Stimulated activated CD4-positive, alpha-beta T cell treated with anti-CD3 and anti-CD28 coated beads, Interleukin-4, amount 100 ng/mL, for 1 hour (primary cell): ENCODE measurements around the gene PDE8B.

Experiments
- DNase-seq: peaks from one replicate; pipeline ENCODE4 v3.0.0-alpha.2; 2020

The PDE8B gene

DNA sequence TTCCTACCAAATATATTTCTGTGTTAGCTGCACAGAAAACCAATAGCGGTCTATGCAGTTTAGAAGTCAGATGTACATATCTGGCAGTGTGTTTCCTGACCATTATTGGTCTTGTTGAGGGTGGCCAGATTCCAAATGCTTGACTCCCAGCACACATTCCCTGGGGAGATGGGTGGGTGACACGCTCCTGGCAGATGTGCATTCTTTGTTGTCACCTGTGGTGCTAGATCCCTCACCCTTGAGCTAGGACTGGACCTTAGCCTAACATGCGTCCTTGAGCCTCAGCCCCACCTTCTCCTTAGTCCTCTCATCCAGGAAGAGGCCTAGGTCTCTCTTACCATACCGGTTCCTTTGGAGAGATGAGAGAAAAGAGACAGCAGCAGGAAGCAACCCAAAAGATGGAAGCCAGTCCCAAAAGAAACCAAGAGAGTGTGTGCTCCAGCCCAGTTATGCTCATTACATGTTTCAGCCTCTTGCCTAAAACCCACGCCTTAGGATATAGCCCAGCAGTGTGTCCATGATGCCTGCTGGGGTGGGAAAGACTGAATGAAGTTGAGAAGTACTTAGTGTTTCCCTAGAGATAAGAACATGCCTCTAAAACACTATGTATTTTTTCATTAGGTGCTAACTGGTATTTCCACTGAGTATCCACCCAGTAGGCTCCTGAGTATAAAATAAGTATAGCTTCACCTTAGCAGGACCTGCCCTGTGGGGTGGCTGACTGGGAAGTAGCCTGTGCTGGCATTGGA, 116.7 kb downstream of the PDE8B start:
- DNase-seq, result no peak

DNA sequence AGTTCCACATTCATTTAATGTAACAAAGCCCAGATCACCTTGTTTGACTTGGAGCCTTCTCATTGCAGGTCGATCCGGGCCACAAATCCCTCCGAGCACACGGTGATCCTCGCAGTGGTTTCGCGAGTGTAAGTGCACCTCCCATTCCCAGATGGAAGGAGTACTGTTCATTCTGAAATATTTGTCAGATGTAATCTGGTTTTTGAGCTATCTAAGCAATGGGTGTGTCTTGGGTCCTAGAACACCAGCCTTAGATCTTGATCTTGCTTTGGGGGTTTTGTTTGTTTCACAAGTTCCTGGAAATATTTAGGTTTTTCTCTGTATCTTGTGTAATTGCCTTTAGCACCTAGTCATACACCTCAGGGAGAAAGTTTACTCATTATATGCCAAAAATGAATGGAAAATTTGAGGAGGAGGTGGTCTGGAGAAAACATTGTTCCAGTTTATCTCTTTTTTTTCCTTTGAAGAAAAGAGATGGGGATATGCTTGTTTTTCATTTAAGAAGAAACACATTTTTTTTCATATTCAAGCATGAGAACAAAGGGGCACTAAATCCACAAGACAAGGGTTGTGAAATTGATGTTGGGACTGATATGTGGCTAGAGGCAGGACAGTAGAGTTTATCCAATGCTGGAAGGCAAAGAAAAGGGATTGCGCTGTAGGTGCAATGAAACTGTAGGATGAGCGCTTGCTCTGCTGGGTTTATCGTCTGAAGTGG, 118.6 kb downstream of the PDE8B start:
- no peak for DNase-seq

DNA sequence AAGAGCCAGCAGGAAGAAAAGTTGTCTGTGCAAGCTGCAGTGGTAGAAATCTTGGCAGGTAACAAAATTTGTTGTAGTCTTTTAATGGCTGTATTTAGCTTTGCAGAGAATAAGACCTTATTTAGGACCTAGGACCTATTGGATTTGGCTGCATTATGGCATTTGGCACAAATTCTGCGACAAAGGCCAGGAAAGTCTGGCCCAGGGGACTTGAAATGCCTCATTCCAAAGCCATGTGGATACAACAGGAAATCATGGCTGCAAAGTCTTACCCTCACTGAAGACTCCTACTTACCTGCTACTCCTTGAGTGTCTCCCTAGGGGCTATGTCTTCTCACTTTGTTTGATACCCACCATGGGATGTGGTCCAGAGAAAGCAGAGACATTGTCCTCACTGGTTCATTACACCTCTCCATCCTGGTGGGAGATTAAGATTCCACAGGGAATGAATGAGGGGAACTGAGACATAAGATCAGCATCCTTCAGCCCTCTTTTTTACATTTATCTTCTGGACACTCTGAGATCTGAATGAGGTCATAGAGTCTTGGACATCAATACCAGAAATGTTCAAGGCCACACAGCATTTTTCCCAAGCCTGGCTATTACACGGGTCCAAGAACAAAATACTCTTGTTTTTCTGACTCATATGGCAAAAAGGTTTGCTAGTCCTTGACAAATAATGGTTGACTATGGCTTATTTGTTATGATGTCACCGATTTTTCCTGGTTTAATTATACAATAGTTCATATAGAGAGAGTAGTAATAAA, 119.4 kb downstream of the PDE8B start:
- no peak for DNase-seq

DNA sequence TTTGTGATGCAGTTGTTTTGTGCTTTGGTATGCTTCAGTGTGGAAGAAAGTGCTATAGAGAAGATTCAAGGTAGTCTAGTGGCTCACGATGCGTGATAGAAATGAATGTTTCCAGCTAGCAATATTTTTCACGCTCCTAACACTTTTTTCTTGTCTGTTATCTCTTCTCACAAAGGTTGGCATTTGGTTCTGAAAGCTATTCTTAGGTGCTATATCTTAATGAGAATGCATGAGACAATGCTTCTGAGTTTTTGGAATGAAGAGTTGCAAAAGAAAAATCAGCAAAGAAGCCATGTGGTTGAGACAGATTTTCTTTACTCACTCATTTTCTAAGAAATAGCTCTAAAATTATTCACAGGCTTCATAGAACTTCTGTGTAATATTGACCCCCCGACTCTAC, 122.6 kb downstream of the PDE8B start:
- DNase-seq, result no peak

DNA sequence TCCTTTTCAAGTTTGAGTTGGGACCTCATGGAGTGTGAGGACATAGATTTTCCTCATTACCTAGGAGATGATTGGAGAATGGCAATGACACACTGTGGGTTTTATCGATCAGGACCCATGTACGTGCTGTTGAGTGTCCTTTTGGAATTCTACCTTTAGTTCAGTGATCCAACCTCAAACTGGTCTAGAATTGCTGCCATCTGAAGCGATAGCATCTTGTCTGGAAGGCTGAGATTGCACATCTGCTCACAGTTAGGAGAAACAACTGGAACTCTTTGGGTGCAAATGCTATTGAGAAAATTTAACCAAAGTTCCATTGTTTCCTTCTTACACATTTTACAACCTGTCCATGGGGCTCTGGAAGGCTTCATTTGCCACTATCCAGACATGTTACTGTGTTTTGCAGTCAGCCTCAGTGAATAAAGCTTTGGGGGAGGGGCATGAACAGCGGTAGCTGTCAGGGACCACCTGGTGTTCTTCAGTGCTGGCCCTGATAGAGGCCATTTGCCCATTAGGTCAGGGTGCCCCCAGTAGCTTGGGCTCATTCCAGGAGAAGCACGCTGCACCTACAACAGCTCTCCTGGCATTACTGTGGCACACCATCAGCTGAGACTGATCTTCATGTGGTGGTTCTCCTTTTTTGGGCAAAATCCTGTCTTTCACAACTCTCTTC, 123.1 kb downstream of the PDE8B start:
- DNase-seq, result no peak

DNA sequence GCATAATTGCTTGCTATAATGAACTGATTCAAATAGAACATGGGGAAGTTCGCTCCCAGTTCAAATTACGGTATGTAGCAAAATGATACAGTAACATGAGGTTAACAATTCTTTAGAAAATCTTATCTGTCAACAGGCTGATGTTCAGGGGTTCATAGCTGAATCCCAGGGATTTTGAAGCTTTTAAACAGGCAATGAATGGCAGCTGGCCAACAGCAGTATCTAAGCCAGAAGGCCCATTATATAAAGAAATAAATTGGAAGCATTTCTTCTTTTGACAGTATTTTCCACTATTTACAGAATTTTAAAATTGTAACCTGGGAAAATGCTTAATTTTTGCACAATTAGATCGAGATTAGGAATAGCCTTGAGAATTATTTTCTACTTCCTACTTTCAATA, 126.8 kb downstream of the PDE8B start:
- DNase-seq, result no peak

DNA sequence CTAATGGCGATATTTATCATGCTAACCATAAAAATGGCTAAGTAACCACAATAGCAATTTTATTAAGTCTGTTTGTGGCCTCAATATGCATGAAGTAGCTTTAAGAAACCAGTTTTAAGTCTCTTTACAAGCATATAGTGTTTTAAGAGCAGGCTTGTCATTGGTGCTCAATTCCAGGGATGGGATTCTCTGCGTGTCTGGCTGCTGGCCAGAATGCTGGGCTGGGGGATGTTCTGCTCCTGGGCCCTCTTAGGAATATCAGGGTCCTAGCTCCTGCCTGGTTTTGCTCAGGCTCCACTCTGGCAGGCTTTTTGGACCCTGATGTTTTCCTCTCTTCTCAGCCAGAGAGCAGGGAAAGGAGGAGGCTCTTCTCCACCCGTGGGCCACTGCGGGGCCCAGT, 127.2 kb downstream of the PDE8B start:
- no peak for DNase-seq

DNA sequence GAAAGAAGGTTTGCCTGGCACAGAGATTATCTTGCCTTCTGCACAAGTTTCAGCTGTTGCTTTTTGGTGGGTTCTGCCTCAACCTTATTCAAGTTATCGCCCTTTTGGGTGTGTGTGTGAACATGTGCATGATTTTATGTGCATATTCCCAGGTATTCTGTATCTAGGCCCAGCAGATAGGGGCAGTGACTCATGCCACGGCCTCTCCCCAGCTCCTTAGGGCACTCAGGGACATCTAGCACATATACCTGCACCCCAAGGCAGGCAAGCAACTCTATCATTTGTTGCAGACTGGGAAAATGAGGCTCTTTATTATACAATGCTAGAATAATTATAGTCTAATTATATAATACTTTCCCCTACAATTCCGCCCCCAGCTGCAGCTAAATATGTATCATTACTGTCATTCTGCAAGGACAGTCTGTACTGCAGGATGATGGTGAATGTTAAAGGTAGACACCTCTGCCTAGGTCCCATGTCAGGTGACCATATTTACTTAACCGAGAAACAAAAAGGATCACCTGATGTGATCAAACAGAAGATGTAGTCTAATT, 128.9 kb downstream of the PDE8B start:
- DNase-seq, result no peak

DNA sequence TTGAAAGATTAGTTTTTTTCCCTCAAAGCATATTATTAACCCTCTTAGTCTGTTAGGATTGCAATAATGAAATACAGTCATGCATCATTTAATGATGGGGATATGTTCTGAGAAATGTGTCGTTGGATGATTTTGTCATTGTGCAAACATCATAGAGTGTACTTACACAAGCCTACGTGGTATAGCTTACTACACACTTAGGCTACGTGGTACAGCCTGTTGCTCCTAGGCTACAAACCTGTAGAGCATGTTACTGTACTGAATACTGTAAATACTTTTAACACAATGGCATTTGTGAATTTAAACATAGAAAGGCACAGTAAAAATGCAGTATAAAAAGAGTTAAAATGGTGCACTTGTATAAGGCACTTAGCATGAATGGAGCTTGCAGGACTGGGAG, 132.7 kb downstream of the PDE8B start:
- DNase-seq, result no peak

DNA sequence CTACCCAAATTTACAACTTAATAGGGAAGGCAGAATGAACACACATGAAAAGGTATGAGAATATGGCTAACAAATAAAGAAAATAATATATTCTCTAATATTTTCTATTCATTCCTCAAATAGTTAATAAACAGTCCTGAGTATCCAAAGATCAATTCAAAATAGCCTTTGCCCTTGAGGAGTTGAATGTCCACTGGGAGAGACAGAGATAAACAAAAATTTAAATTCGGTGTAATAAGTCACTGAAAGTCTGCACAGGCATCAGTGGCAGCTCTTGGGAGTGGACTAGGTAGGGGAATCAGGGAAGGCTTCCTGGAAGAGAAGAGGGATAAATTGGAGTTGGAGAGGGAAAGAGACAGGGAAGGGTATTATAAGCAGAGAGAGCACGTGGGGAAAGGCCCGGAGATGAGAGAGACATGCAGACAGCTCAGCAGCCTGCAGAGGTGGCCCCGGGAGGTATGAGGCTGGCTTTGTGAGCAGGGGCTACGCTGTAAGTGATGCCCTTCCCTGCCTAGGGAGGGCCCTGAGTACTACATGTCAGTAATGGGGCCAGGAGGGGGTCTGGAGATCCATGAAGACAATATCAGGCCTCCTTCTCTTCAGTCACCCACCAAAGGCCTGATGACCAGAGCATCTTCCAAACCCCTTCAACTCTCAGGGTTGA, 137.1 kb downstream of the PDE8B start:
- no peak for DNase-seq

DNA sequence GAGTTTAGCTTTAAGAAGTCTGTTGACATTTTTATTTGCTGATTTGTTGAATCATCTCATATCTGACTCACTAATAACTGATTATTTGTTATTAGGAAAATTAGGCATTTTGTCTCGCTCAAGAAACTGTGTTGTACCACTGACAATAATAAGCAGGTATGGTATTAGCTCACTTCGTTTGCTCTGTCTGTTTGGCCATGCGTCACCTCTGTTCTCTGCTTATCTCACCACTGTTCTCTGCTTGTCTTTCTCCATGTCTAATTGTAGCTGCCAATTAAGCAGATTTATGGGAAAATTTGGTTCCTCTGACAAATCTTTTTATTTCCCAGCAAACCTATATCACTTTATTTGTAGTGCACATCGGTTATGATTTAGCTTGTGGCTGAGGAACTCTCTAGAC, 142.8 kb downstream of the PDE8B start:
- no peak for DNase-seq

DNA sequence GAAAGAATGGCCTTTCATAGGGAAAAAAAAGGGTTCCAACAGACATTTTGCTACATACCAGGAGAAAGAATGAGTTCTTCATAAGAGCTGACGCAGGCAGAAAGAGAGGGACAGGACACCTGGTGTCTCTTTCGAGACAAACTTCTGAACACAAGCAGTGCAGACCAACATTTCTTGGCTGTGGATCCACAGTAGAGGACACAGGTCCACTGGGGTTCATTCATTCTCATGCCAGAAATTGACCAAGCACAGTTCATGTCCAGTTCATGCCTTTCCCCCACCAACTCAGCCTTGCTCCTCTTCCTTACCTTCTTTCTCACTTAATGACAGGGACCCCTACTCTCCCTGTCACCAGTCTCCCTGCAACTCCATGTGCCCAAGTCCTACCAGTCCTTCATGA, 144.0 kb downstream of the PDE8B start:
- no peak for DNase-seq

DNA sequence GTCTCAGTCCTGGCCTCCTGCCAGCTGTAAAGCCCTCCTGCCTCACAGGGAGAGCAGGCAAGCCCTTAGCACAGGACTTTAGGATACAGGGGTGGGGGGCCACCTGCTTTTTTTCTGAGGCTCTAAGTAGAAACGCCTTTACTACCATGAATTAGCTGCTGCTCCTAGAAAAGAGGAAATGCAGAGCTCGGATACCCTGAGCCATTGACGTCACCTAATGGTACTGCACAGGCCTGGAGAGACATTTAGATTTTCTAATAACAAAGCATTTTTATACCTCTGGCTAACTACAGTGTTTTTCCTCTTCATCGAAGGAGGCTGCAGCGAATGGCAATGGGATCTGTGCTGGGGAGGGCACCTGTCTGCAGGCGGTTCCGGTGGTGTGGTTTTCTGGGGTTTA, 144.6 kb downstream of the PDE8B start:
- no peak for DNase-seq

DNA sequence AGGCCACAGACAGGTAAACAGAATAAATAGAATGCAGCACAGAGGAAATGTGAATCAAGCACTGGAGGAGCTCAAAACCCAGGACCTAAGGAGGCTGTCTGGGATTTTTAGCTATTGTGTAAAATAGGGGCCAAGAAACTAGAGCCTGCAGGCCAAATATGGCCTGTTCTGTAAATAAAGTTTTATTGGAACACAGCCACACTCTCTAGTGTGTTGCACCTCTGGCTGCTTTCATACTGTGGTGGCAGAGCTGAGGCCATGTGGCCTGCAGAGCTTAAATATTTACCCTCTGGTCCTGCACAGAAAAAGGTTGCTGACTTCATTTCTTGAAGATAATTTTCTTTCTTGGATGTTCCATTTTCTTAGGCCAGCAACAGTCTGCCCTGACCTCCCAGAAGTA, 145.3 kb downstream of the PDE8B start:
- no peak for DNase-seq

DNA sequence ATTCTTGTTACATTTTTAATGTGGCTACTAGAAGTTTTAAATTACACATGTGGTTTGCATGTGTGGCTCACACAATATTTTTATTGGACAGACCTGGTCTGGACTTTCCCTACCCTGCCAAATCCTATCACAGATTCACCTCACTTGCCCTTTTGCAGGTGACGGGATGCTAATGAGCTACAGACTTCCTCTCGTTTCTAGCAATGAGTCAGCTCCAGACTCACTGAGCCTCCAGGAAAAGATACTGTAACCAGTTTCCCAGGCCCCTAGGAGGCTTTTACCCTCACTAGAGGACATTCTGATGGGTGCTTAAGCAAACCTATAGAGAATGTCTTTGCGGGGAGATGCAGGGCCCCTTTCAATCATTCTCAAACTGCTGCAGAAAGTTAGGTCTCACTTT, 146.3 kb downstream of the PDE8B start:
- DNase-seq, result no peak

DNA sequence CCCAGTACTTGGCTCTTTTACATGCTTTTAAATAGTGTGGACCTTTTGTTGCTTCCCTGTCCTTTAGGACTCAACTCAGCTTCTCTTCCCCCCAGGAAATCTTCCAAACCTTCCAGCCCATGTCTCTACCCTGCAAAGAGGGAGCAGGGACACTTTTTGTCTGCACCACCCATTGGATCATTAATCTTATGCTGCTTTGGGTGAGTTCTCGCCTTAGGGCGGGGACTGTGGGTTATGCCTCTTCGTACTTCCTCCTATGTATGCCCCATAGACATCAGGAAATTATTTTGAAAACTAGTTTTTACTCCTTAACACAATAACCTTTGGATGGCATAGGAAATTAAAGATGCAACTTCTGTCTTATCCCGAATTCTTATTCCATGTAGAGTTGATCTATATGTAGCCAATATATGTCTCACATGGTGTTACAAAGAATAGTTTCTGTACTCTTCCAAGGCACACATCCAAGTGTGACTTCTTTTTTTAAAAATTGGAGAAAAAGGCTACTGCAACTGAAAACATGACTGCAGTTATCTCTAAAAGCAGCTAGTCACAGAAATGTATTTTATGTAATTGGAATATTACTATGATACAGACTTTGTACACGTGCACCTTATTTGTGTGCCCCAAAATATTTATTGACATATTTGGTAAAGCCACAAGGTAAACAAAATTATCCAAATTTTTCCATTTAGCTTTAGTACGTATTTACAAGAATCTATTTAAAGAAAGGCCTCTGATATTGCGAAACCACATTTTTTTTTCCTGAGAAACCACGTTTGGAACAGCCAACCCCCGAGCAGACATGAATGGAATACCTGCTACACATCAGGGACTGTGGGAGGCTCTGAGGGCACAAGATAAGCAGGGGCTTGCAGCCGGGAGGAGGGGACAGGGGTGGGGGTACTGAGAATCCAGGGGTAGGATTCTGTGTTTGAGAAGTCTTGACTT, 148.1 kb downstream of the PDE8B start:
- no peak for DNase-seq

DNA sequence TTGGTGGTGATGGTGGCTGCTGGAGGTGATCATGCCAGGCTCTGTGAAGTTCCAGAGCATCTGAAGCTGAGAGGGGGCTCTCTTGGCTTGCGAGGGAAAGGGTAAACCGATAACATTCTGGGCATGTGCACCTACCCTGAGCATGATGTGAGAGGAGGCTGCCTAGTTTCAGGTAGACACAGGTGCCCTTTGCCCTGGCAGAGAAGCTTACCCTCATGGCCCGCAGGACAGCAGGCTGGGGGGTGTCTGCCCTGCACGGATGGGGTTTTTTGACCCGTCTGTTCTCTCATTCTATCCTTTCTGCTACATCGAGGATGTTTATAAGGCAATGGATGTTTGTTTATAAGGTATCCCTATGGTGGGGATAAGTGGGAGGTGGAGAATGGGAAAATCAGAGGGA, 148.8 kb downstream of the PDE8B start:
- no peak for DNase-seq

DNA sequence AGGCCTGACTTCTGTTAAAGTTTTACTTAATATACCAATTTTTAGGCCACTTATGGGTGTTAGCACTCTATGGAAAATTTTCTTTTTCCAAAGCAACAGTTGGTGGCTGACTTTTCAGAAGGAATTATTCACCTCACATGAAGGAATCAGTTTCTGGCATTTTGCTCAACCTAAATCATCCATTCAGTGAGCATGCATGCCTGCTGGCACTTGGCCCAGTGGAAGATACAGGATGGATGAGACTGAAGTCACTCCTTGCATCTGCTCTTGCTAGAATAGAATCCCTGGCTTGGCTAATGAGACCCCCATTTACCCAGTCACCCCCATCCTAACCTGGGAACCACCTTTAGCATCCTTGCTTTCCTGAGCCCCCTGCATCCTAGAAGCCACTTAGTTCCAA, 149.9 kb downstream of the PDE8B start:
- no peak for DNase-seq

DNA sequence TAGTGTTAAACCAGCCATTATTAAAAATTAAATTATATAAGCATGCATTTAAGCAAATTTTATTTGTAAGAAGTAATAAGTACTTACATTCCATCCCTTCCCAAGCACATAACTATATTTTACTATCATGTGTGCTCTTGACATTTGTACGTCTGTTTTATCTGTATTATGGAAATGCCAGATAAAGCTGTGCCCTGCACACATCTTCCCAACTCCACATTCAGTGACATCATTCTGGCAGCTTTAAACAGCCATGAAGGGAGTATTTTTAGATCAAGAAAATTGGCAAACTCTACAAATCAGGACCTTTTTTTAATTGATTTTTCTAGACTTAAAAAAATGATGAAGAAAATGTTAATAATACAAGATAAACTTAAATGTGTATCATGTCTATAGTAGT, 150.5 kb downstream of the PDE8B start:
- DNase-seq, result no peak

DNA sequence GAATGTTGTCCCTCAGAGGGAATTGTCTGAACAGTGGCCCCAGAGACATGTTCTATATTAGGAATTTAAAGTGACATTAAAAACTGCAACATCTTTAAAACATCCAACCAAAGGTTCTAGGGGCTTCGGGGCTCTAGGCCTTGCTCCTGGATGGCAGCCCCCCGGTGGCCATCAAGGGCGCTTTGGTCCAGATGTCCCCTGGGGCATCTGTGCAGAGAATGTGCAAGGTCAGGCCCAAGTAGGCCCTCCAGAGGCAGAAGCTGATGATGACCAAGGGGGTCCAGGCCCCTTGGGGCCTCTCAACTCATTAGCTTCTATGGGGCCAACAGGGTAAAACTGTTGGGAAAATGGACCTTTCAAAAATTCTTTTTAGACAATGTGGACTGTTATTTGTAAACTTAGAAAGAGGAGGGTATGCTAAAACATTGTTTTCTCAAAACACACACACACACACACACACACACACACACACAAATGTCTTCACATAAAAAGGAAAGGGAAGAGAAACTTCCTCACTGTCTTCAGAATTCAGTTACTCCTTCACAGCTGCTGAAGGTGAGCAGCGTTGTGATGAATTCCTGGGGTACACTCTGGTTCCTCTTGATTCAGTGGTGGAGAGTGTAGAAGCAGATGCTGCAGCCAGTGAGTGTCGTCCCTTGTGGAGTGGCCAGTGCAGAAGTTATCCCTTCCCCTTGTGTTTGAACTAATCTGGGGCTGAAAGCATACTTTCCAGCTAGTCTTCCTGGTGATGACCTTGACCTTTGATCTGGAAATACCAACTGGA, 156.4 kb downstream of the PDE8B start:
- DNase-seq, result no peak

DNA sequence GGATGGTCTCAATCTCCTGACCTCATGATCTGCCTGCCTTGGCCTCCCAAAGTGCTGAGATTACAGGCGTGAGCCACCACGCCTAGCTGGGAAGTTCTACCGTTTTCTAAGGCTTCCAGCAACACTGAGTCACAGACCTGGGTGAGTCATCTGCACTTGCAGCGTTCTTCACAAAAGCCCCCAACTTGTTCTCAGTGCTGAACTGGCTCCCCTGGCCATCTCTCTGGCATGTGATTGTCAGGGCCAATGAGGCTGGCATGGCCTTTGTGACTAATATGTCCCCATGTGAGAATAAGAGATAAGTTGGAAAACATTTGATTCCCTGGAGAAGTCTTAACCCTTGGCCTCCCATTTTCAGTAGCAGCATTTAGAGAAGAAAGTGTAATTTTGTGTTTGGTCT, 157.3 kb downstream of the PDE8B start:
- peak; percentile 6 for DNase-seq
